ENCODE data around the gene KBTBD12. TPM values are rescaled to one million over a fixed set of nuclear protein-coding genes. Genes with fewer than 3 reads are reported as not detected.

The KBTBD12 gene
- total RNA-seq, 2 experiments from 2014 or later, result not detected

- Mint-ChIP-seq H3K4me1 (no peaks in the 10 kb centered on the region), H3K27me3 (peaks cover 42% of the 10 kb centered on the region), H3K9me3 (no peaks in the 10 kb centered on the region), H3K4me3 (no peak overlapping the region), H3K36me3 (no peaks in the 10 kb centered on the region), H3K27ac (no peak overlapping the region)
- POLR2A ChIA-PET, result no interaction called here
- DNase-seq (no peak), ATAC-seq (ENCODE audit: low read depth) (no peak)
Observed at GRCh38 chr3:127951276-127951675, 36.2 kb downstream of the KBTBD12 start.

GRCh38 chr3:127953091-127954035 is 38.3 kb downstream of the KBTBD12 start:
- DNase-seq (no peak), ATAC-seq (ENCODE audit: low read depth) (no peak)
- Mint-ChIP-seq H3K36me3 (no peaks in the 10 kb centered on the region), H3K27me3 (peaks cover 32% of the 10 kb centered on the region), H3K4me3 (no peak overlapping the region), H3K9me3 (no peaks in the 10 kb centered on the region), H3K27ac (no peak overlapping the region), H3K4me1 (no peaks in the 10 kb centered on the region)
- POLR2A ChIA-PET, result no interaction called here

GRCh38 chr3:127954640-127955039 is 39.6 kb downstream of the KBTBD12 start:
- no peak for DNase-seq
- Mint-ChIP-seq H3K36me3 (no peaks in the 10 kb centered on the region), H3K4me1 (no peaks in the 10 kb centered on the region), H3K27ac (no peak overlapping the region), H3K9me3 (no peaks in the 10 kb centered on the region), H3K27me3 (peaks cover 29% of the 10 kb centered on the region), H3K4me3 (no peak overlapping the region)
- POLR2A ChIA-PET, result no interaction called here
- no peak for ATAC-seq (ENCODE audit: low read depth)

GRCh38 chr3:127955728-127956127 is 40.7 kb downstream of the KBTBD12 start:
- no peak overlapping the region for H3K4me3 Mint-ChIP-seq
- H3K36me3 Mint-ChIP-seq, result no peaks in the 10 kb centered on the region
- no peak for DNase-seq
- no peaks in the 10 kb centered on the region for H3K9me3 Mint-ChIP-seq
- peaks cover 22% of the 10 kb centered on the region for H3K27me3 Mint-ChIP-seq
- H3K4me1 Mint-ChIP-seq, result no peaks in the 10 kb centered on the region
- no peak overlapping the region for H3K27ac Mint-ChIP-seq
- no peak for ATAC-seq (ENCODE audit: low read depth)
- POLR2A ChIA-PET, result no interaction called here

- Mint-ChIP-seq H3K9me3 (no peaks in the 10 kb centered on the region), H3K36me3 (no peaks in the 10 kb centered on the region), H3K4me1 (no peaks in the 10 kb centered on the region), H3K4me3 (no peak overlapping the region), H3K27me3 (peaks cover 17% of the 10 kb centered on the region), H3K27ac (no peak overlapping the region)
- ATAC-seq (ENCODE audit: low read depth) (no peak), DNase-seq (no peak)
- POLR2A ChIA-PET, result no interaction called here
Observed at GRCh38 chr3:127959041-127959440, 44.0 kb downstream of the KBTBD12 start.

DNA sequence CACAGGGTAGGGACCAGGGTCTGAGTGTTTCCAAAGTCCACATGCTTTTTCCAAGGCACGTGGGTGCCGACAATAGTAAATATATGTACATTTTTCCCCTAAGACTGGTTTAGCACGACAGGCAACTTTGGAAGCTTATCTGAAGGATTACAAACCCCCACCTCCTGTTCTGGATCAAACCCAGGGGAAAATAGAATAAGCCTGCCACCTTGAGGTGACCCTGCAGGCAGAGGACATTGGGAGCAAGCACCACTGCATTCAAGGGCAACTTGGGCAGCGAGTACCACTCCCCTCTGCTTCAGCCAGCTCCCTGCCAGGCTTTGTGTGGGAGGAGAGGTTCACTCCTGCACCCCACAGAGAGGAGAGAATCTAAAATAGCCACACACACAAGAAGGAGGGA is 44.8 kb downstream of the KBTBD12 start:
- no peaks in the 10 kb centered on the region for H3K36me3 Mint-ChIP-seq

DNA sequence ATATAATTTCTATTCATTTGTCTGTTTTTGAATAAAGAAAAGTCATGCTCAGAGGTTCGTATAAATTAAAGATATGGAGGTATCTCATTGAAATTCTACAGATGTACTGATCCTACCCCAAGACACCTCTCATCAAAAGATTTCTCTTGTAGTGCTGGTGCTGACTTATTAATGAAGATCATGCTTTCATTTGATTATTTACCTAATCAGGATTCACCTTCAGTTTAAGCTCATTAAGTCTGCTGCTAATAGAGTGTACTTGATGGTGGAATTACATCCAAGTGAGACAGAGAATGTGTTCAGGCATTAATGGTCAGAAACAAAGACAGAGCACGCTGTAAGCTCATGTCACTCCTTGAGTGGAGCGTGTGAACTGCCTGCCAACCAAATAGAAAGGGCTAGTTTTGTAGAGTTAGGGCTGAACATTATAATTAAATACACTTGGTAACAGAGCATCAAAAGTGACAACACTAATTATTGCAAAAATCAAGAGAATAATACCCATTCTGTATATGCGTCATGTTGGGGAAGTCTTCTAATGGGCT is 45.5 kb downstream of the KBTBD12 start:
- H3K36me3 Mint-ChIP-seq, result no peaks in the 10 kb centered on the region
- no peak for ATAC-seq (ENCODE audit: low read depth)
- H3K9me3 Mint-ChIP-seq, result no peaks in the 10 kb centered on the region
- POLR2A ChIA-PET, result no interaction called here
- peaks cover 13% of the 10 kb centered on the region for H3K27me3 Mint-ChIP-seq
- no peaks in the 10 kb centered on the region for H3K4me1 Mint-ChIP-seq
- DNase-seq, result no peak
- H3K27ac Mint-ChIP-seq, result no peak overlapping the region
- H3K4me3 Mint-ChIP-seq, result no peak overlapping the region

More for the DNA sequence above, 44.8 kb downstream of the KBTBD12 start:
- no peak for DNase-seq
- POLR2A ChIA-PET, result no interaction called here
- H3K27me3 Mint-ChIP-seq, result peaks cover 12% of the 10 kb centered on the region
- no peak overlapping the region for H3K4me3 Mint-ChIP-seq
- no peak for ATAC-seq (ENCODE audit: low read depth)
- no peak overlapping the region for H3K27ac Mint-ChIP-seq
- H3K9me3 Mint-ChIP-seq, result no peaks in the 10 kb centered on the region
- H3K4me1 Mint-ChIP-seq, result no peaks in the 10 kb centered on the region

DNA sequence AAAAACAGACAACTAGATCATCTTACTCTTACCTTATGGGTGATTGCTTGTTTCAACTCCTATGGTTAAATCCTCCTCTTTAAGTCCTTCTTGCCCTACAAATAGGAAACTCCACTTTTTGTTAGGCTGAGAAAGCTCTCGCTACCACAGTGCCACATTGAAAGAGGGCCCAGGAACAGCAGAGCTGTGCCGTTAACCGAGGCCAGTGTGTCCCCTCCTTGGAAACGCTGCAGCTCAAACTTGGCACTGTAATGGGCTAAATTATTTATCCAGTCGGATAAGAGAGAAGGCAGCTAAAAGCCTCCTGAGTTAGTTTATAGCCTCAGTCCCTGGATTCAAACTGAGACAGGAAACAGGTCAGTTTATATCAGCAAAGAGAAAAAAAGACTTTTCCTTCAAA is 46.1 kb downstream of the KBTBD12 start:
- ATAC-seq (ENCODE audit: low read depth) (no peak), DNase-seq (no peak)
- no peak overlapping the region for H3K4me3 Mint-ChIP-seq
- POLR2A ChIA-PET, result no interaction called here
- H3K9me3 Mint-ChIP-seq, result no peaks in the 10 kb centered on the region
- H3K27ac Mint-ChIP-seq, result no peak overlapping the region
- H3K36me3 Mint-ChIP-seq, result no peaks in the 10 kb centered on the region
- H3K27me3 Mint-ChIP-seq, result peaks cover 19% of the 10 kb centered on the region
- peaks cover 2% of the 10 kb centered on the region for H3K4me1 Mint-ChIP-seq

DNA sequence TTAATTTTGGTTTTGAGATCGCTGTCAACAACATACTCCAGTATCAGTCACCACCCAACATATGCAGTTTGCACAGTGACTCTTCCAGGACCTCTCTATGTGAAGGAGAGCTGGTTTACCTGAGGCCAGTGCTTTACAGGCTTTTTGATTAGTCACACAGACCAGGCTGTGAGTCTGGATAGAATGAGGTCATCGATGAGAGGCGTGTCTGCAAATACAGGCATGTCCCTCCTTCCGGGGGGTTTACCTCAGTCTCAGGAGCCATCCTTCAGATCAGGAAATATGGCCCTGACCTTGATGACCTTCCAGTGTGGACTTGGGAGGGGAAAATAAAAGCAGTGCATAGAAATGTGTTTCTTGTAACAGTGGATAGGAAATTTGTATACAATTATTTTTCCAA is 46.9 kb downstream of the KBTBD12 start:
- no peak overlapping the region for H3K4me3 Mint-ChIP-seq
- ATAC-seq (ENCODE audit: low read depth) (no peak), DNase-seq (no peak)
- no peak overlapping the region for H3K27ac Mint-ChIP-seq
- no peaks in the 10 kb centered on the region for H3K9me3 Mint-ChIP-seq
- peaks cover 2% of the 10 kb centered on the region for H3K4me1 Mint-ChIP-seq
- no peaks in the 10 kb centered on the region for H3K36me3 Mint-ChIP-seq
- POLR2A ChIA-PET, result no interaction called here
- H3K27me3 Mint-ChIP-seq, result peaks cover 24% of the 10 kb centered on the region

GRCh38 chr3:127962937-127963336 is 47.9 kb downstream of the KBTBD12 start:
- H3K27me3 Mint-ChIP-seq, result peaks cover 26% of the 10 kb centered on the region
- POLR2A ChIA-PET, result no interaction called here

DNA sequence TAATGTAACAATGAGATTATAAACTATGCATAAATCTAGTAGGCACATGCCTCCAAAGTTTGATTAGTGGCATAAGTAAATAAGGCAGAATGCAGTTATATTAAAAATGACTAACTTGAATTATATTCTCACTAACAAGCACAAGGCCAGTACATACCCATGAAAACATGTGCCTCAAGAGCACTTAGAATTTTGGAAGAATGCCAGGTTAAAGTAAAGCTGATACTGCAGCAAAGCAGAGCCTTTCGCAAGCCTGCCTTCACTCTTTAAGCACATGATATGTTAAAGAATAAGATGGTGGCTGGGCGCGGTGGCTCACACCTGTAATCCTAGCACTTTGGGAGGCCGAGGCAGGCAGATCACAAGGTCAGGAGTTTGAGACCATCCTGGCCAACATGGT is 49.0 kb downstream of the KBTBD12 start:
- no peaks in the 10 kb centered on the region for H3K36me3 Mint-ChIP-seq
- POLR2A ChIA-PET, result no interaction called here
- H3K27ac Mint-ChIP-seq, result no peak overlapping the region
- ATAC-seq (ENCODE audit: low read depth) (no peak), DNase-seq (no peak)
- no peak overlapping the region for H3K4me3 Mint-ChIP-seq
- peaks cover 2% of the 10 kb centered on the region for H3K4me1 Mint-ChIP-seq
- H3K9me3 Mint-ChIP-seq, result no peaks in the 10 kb centered on the region
- H3K27me3 Mint-ChIP-seq, result peaks cover 32% of the 10 kb centered on the region

More at GRCh38 chr3:127962937-127963336, 47.9 kb downstream of the KBTBD12 start:
- H3K4me1 Mint-ChIP-seq, result peaks cover 2% of the 10 kb centered on the region
- H3K36me3 Mint-ChIP-seq, result no peaks in the 10 kb centered on the region
- DNase-seq (no peak), ATAC-seq (ENCODE audit: low read depth) (no peak)
- no peak overlapping the region for H3K27ac Mint-ChIP-seq
- no peak overlapping the region for H3K4me3 Mint-ChIP-seq
- H3K9me3 Mint-ChIP-seq, result no peaks in the 10 kb centered on the region

- ATAC-seq (ENCODE audit: low read depth), result no peak
Observed at GRCh38 chr3:127964816-127965215, 49.8 kb downstream of the KBTBD12 start.

GRCh38 chr3:127967316-127967715 is 52.3 kb downstream of the KBTBD12 start:
- POLR2A ChIA-PET, result no interaction called here
- no peak overlapping the region for H3K27ac Mint-ChIP-seq

More at GRCh38 chr3:127964816-127965215, 49.8 kb downstream of the KBTBD12 start:
- Mint-ChIP-seq H3K27me3 (peaks cover 37% of the 10 kb centered on the region), H3K4me3 (no peak overlapping the region), H3K4me1 (peaks cover 2% of the 10 kb centered on the region), H3K36me3 (no peaks in the 10 kb centered on the region), H3K9me3 (no peaks in the 10 kb centered on the region), H3K27ac (no peak overlapping the region)
- DNase-seq, result no peak
- POLR2A ChIA-PET, result no interaction called here

GRCh38 chr3:127970966-127971592 is 56.0 kb downstream of the KBTBD12 start:
- POLR2A ChIA-PET, result no interaction called here
- DNase-seq (no peak), ATAC-seq (ENCODE audit: low read depth) (no peak)
- H3K4me1 Mint-ChIP-seq, result no peaks in the 10 kb centered on the region
- H3K27me3 Mint-ChIP-seq, result peaks cover 58% of the 10 kb centered on the region
- H3K36me3 Mint-ChIP-seq, result no peaks in the 10 kb centered on the region
- H3K27ac Mint-ChIP-seq, result no peak overlapping the region
- no peaks in the 10 kb centered on the region for H3K9me3 Mint-ChIP-seq
- H3K4me3 Mint-ChIP-seq, result no peak overlapping the region

More at GRCh38 chr3:127967316-127967715, 52.3 kb downstream of the KBTBD12 start:
- Mint-ChIP-seq H3K36me3 (no peaks in the 10 kb centered on the region), H3K4me3 (no peak overlapping the region), H3K27me3 (peaks cover 42% of the 10 kb centered on the region), H3K4me1 (peaks cover 2% of the 10 kb centered on the region), H3K9me3 (no peaks in the 10 kb centered on the region)
- DNase-seq (no peak), ATAC-seq (ENCODE audit: low read depth) (no peak)
